ENCODE data around the gene PIEZO1.

The PIEZO1 gene

DNA sequence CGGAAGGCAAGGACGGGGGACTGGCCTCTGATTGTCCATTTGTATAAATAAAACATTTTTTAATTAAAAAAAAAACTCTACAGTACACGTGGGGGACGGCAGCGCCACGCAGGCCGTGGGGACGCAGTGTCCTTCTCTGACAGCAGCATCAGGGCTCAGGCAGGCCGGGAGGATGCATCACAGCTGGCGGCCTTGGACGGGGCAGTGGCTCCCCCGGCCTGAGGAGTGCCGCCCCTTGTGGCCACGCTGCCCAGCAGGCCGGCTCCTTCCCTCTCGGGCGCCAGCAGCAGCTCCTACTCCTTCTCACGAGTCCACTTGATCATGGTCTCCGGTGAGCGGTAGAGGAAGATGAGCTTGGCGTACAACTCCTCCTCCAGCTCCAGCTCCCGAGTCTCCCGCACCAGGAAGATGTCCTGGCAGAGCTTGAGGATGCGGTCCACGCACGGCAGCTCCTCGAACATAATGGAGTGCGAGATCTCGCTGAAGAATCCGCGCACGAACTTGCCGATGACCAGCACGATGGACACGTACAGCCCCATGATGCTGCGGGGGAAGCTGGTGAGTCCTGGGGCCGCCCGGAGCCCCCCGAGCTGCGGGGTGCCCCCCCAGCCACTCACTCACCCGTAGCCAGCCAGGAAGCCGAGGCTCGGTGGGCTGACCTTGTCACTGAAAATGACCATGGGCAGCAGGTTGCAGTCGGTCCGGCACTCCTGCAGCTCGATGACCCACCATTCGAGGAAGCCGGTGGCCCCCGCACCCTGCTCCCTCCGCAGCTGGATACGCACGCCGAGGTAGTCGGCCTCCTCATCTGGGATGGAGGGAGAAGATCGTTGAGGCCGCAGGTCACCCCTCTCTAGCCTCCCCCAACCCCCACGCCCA, 69.5 kb downstream of the PIEZO1 start:
- no peak for DNase-seq

DNA sequence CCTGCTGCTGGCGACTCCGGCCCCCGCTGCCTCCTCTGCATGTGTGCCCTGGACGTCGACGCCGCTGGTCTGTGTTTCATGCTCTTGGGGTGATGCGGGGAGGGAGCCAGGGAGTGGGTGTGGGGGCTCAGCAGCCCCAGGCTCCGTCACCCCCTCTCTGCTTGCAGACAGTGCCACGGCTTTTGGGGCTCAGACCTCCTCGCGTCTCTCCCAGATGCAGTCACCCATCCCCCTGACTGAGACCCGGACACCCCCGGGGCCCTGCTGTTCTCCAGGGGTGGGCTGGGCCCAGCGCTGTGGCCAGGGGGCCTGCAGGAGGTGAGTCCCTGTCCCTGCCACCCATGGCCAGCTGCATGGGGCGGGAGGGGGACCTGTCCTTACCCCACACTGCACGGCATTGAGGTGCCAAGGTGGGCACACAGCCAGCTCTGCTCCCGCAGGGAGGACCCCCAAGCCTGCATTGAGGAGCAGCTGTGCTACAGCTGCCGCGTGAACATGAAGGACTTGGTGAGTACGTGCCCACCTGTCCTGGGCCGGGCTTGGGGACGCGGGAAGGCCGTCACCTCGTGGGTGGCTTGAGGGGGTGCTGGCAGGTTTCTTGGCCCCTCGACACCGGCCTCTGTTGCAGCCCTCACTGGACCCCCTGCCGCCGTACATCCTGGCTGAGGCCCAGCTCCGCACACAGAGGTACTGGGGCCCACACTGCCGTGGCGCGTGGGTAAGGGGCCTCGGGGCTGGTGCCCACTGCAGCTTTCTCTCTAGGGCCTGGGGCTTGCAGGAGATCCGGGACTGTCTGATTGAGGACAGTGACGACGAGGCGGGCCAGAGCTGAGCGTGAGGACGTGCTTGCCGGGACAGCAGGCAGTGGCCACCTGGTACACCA, 70.4 kb downstream of the PIEZO1 start:
- DNase-seq: no peak

DNA sequence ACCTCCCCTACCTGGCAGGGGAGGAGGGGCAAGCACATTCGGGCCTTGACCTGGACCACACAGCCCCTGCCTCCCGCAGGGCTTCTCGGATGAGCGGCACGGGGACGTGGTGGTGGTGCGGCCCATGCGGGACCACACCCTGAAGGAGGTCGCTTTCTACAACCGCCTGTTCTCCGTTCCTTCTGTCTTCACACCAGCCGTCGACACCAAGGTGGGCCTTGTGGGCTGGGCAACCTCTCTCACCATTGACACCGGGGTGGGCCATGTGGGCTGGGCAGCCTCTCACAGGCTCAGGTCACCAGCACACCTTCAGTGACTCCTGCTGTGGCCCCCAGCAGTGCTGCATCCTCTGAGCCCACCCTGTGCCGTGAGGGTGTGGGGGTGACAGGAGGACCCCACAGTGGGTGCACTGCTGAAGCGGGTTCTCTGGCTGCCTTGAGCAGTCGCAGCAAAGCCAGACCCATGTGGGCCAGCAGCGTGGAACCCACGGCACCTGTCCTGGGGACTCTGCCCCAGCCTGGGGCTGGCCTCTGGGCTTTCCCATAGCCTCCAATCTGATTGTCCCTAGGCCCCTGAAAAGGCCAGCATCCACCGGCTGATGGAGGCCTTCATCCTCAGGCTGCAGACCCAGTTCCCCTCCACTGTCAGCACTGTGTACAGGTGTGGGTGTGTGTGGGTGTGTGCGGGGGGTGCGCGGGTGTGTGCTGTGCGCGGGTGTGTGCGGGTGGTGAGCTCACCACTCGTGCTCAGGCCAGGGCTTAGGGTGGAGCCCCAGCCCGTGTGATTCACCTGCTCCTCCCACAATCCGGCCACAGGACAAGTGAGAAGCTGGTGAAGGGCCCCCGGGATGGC, 71.2 kb downstream of the PIEZO1 start:
- DNase-seq: no peak

DNA sequence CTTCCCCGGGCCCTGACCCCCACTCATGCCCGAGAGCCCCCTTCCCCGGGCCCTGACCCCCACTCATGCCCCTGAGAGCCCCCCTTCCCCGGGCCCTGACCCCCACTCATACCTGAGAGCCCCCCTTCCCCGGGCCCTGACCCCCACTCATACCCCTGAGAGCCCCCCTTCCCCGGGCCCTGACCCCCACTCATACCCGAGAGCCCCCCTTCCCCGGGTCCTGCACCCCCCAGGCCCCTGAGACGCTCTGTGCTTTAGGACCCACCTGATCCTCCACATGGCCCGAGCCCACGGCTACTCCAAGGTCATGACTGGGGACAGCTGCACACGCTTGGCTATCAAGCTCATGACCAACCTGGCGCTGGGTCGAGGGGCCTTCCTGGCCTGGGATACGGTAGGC, 72.0 kb downstream of the PIEZO1 start:
- DNase-seq: no peak

DNA sequence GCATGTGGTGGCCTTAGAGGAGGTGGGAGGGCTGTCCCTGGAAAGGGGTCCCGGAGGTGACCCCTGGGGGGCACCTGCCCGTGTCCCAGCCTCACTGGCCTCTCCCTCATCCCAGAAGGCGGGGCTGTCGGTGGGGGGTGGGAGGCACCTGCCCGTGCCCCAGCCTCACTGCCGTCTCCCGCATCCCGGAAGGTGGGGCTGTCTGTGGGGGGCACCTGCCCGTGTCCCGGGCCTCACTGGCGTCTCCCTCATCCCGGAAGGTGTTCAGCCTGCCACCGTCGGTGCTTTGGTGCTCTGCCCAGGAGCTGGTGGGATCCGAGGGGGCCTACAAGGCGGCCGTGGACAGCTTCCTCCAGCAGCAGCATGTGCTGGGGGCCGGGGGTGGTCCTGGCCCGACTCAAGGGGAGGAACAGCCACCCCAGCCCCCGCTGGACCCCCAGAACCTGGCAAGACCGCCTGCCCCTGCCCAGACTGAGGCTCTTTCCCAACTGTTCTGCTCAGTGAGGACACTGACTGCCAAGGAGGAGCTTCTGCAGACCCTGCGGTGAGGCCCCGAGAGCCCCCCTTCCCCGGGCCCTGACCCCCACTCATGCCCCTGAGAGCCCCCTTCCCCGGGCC, 72.5 kb downstream of the PIEZO1 start:
- DNase-seq: no peak

DNA sequence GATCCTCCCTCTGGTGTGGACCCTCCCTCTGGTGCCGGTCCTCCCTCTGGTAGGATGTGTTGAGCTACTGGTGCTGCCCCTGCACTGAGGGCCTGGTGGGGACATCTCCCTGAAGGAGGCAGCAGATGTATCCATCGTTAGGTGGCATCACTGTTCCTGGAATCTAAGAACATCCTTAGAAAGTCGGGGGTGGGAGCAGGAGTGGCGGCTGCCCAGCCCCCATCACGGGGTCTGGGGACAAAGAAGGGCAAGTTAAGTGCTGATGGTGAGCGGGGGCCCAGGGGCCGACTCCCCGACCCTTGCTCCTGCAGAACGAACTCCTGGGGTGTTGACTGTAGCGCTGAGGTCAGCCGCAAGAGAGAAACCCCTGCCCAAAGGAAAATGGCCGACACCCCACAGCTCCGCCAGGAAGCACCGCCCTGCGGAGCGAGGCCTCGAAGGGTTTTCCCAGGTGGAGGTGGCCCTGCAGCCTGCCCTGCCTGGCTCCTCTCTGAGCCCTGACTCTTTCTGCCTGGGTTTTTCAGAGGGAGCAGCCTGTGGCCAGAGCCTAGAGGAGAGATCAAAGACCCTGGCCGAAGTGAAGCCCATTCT, 73.2 kb downstream of the PIEZO1 start:
- no peak for DNase-seq

DNA sequence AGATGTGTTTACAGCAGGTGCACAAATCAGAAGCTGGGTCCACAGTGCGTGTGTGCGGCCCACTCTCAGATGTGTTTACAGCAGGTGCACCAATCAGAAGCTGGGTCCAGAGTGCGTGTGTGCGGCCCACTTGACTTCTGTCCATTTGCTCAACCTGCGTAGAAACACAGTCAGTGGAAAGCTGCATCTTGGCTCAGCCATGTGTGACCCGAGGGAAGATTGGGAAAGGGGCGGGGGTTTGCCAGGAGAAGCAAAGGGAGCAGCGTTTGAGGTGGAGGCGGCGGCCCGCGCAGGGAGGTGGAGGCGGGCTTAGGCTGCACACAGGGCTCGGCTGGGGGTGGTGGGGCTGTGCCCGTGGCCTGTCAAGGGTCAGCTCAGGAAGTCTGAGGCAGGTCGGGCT, 74.5 kb downstream of the PIEZO1 start:
- no peak for DNase-seq

DNA sequence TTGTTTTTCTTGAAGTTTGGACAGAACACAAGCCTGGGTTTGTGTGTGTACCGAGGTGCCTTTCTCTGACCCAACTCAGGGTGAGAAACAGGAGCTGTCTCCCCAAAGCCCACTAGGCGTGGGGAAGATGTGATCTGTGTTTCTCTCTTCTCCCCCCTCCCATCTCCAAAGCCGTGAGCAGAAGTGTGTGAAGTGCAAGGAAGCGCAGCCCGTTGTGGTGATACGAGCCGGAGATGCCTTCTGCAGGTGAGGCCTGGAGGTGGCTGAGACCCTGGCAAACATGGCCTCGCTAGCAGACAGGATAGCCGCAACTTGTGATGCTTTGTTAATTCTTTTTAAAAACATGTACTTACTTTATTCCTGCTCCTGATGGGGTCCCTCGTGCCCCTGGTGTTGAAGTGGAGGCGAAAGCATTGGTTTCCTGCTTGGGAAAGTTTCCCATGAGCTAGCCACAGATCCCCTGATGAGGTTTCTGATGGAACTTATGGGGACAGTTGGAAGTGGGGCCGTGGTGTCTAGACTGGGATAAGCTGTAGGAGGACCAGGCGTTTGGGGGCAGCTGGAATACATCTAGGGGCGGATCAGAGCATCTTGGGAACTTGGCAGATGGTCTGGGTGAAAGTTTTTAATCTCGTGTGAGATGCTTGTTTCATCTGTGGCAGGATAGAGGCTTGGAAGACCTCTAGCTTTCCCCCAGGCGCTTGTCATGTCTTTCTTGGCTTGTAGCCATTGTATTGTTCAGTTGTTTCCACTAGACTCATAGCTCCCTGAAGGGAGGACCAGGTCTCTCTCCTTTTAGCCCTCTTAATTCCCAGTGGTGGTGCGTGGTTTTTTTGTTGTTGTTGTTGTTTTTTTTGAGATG, 77.8 kb downstream of the PIEZO1 start:
- no peak for DNase-seq

DNA sequence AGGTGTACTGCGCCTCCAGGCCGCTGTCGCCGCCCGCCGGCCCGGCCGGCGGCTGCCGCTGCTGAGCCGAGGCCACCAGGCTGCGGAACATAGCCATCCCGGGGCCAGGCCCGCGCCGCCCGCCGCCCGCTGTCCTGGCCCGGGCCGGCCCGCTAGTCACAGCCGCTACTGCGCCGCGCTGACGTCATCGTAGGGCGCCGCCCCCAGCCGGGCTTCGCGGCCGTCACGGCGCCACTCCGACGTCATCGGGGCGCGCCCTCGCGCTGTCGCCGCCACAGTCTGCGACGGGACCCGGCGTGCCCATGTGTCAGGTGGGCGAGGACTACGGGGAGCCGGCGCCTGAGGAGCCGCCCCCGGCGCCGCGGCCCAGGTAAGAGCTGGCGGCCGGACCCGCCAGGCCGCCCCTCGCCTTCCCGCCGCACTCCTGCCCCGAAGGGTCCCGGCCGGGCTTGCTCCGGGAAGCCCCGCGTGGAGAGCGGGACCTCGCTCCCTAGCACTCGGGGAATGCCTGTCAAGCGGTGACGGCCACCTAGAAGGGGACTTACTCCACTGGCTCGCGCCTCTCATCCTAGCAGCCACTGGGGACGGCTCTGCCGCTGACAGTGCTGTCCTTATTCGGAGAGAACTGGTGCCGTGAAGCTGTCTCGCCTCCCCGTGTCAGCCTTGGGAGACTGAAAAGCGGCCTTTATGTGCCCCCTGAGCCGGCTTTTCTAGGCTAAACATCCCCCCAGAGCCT, 78.6 kb downstream of the PIEZO1 start, which contains the start of the genes CTU2 and RNF166:
TSS of gene CTU2 (plus strand) at position 275 of the 736 bp plus-strand sequence. CDS start at position 303, 28 bp downstream.
TSS of gene RNF166 (minus strand) at position 180 of the 736 bp plus-strand sequence. CDS start at position 97, 83 bp downstream.
- DNase-seq: peak; percentile 93 to 96

DNA sequence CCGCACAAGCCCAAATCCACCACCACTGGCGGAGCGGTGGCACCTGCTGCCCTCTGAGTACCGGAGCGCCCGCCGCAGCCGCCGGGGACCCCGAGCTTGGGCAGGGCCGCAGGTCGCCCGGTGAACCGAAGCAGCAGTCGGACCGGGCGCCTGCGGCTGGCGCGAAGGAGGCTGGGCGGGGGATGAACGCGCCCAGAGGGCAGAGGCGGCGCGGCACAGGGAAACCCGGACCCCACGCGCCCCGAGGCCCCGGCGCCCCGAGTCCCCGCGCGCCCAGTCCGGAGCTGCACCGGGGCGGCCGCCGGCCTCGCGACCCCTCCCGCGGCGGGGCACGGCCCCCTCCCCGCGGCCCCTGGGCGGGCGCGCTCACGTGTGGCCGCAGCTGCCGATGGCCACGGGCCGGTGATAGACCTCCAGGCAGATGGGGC, 79.2 kb downstream of the PIEZO1 start:
- DNase-seq: peak; percentile 35 to 38

DNA sequence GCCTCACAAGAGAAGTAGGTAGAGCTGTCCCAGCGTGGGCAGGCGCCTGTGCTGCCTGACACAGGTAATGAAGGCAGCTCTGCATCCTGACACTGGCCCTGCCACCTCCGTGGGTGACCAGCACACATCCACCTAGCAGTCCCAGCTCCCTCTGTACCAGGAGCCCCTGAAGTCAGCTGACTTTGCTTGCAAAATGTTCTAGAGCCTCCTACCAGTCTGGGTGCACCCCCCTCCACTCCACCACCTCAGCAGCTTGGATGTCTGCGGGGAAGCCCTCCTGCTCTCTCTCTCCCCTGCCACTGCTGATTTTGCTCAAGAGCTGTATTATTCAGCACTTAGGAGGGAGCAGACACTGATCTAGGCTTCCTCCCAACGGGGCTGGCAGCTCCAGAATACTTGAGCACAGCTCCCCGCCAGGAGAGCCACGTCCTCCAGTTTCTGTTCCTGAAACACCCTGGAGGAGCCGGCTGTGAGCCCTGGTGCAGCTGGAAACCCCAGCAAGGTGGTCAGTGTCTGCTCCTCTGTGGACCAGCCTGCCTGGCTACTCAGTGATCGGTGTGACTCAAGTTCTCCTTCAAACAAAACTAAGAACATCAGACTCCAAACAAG, 79.8 kb downstream of the PIEZO1 start:
- peak; percentile 29 to 39 for DNase-seq

DNA sequence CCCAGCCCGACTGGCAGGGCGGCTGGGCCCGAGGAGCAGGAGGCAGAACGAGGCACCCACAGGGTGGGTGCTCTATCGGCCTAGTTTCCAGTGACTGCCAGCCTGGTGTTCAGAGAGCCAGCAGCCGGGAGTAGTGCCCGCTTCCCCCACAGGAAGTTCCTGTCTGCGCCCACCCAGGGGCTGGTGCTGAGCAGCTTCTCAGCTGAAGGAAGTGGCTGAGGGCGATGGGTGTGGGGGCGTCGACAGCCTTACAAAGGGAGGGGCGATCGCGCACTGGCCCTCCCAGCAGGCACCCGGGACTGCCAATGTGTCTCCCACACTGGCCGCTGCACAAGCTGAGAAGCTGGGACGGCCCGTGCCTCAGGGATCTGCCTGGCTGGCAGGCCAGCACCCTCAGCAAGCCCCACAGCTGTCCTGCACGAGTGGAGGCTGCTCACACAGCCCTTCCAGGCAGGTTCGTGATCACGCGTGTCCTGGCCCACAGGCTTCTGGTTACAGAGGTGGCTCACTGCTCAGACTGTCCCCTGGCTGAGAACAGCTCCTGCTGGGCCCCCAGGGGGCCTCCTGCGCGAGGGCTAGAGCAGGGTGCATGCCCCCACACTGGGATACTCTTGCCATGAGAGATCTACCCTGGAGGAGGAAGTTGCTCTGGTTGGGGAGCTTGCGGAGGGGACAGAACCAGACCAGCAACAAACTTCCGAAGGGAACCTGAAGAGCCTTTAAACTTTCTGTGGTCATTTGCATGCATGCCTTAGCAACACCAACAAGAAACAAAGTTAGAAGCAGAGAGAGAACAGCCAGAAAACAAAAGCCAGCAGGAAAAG, 81.3 kb downstream of the PIEZO1 start:
- peak; percentile 69 to 80 for DNase-seq

DNA sequence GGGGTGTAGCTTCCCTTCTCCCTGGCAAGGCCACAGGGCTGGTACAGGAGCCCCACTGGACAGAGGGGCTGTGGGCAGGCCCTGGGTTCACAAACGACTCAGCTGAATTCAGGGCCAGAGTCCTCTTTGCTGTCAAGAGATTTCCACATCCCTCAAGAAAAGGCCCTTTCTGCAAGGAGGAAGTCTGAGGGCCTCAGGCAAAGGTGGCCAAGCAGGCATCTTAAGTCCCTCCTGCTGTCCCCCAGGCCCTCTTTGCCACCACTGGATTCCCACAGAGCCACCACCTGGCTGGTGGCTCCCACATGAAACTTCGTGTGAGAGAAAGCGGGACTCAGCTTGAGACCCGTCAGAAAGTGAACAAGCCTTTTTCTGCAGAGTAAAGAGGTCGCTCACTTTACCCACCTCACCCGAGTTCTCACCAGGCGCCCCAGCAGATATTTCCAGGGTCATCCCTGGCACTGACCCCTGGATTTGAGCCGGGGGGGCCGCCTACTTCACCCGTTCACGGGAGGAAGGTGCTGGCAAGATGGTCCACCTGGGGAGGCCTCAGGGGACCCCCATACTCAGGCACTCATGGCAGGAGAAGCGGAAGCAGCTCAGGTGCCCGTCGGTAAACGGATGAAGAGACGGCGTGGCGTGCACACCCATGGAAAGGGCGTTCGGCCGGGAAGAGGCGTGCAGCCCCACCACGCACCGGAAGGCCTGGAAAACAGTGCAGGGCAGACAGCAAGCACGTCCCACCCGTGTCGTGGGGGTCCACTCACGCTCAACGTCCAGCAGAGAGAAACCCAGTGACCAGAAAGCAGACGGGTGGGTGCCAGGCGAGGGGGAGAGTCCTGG, 82.4 kb downstream of the PIEZO1 start:
- peak in 1 of 2 donors; percentile 44 for DNase-seq

DNA sequence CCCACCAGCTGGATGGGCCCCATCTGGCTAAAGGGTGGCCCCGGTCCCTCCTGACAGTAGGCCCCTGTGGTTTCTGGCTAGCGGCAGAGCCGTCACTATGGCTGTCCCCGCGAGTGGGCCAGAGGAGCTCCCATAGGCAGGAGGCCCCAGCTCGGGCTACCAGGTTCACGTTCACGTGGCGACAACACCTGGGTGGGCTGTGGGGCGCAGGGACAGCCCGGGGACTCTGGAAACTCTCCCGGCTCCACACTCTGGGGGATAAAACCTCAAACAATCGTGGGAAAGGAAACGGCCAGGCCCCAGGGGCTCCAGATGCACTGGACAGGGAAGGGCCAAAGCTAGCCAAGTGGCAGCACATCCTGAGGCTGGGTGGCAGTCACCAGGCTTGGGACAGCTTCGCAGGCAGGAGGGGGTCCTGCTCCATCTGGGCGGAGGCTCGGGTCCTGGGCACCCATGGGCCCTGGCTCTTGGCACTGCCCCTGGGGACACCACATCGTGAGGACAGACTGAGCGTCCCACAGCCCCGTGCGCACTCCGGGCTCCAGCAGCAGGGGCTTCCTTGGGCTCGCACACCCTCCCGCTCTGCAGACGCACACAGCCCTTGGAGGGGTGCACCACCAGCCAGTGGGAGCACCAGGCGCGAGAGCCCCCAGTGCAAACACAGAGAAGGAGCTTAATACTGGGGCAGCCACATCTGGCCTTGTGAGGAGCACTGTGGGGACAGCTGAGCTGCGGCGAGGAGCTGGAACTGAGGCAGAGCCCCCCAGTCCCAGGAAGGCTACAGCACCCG, 83.2 kb downstream of the PIEZO1 start:
- DNase-seq: peak; percentile 35 to 38

DNA sequence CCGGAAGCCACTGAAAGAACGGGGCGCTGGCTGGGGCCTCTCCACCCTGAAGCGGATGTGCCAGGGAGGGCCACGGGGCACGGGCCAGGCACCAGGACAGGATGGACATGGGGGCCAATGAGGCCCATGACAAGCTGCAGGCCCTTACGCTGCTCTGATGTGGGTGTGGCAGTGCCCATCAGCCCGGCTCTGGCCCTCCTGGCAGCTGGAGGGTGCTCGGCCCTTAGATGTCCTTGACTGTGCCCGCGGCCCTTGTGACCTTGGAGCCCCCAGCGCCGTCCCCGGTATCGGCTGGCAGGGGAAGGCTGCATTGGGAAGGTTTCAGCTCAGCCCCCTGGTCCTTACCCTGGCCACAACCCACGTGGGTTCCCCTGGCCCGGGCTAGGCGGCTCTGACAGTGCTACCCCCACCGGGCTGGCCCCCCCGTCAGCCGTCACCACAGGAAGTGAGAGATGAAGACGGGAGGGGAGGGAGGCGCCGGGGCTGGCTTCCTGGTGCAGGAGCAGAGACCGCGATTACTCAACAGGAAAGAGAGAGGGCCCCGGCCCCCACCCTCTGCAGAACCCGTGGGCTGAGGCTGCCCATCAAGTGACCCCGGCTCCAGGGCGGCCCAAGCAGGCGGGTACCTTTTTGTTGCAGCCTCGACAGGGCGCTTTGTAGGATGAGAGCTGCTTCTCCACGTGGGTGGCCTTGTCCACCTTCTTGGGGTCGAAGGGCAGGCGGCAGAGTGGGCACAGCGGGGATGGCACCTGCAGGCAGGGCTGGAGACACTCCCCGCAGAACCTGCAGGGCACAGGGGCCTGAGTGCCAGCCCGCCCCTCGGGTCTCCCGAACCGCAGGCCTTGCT, 84.2 kb downstream of the PIEZO1 start:
- peak; percentile 94 to 95 for DNase-seq

DNA sequence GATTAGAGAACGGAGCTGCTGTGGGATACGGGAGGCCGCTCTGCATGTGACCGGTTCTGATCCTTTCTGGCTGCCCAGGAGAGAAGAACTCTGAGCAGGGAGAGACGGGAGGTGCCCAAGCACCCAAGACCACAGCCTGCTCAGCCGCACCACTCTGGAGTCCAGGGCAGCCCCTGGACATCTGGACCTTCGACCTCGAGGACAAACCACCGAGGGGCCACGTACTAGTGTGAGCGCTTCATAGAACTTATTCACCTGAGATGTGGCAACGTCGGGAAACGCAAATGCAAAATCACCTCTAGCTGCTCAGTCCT, 84.7 kb downstream of the PIEZO1 start:
- DNase-seq: no peak

Measured in stimulated activated CD4-positive, alpha-beta T cell treated with anti-CD3 and anti-CD28 coated beads, Interleukin-2, amount 100 ng/mL, for 24 hours (primary cell).